AG10803 (cell line): ENCODE data around the gene NTHL1.

Experiments
- DNase-seq: peaks from one replicate; pipeline ENCODE4 v3.0.0; 2010; ENCODE audit warnings: low read depth
- H3K4me3 ChIP-seq: 2 replicates; pipeline ENCODE4 v1.5.1; 2011; ENCODE audit warnings: mild to moderate bottlenecking, low read length, control low read depth
- TF ChIP-seq, protein P1 (sequence below): conservative IDR thresholded peaks from 2 replicates; pipeline ENCODE4 v1.5.1; 2011; ENCODE audit warnings: mild to moderate bottlenecking, low read length, control low read depth, inconsistent platforms

Gene NTHL1

DNA sequence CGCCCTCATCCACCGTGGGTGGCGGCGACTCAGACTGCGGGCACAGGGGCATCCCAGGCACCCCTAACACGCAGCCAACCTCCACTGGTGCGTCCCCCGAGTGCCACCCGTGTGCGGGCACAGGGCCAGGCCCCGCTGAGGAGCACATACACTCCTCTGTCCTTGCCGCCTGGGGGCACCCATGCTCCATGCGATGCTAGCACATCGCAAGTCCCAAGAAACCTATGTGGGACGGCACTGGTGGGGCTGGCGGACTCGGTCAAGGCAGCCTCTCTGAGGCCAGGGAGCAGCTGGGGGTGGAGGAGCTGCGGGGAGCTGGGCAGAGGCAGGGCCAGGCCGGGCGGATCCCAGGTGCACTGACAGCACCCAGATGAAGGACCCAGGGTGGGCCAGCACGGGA is 42.0 kb downstream of the NTHL1 start:
- TF ChIP-seq, protein P1, sequence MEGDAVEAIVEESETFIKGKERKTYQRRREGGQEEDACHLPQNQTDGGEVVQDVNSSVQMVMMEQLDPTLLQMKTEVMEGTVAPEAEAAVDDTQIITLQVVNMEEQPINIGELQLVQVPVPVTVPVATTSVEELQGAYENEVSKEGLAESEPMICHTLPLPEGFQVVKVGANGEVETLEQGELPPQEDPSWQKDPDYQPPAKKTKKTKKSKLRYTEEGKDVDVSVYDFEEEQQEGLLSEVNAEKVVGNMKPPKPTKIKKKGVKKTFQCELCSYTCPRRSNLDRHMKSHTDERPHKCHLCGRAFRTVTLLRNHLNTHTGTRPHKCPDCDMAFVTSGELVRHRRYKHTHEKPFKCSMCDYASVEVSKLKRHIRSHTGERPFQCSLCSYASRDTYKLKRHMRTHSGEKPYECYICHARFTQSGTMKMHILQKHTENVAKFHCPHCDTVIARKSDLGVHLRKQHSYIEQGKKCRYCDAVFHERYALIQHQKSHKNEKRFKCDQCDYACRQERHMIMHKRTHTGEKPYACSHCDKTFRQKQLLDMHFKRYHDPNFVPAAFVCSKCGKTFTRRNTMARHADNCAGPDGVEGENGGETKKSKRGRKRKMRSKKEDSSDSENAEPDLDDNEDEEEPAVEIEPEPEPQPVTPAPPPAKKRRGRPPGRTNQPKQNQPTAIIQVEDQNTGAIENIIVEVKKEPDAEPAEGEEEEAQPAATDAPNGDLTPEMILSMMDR, result no peak
- peak; percentile 26 for DNase-seq
- no peak overlapping the region for H3K4me3 ChIP-seq

- TF ChIP-seq, protein P1, result no peak
- no peak for DNase-seq
- H3K4me3 ChIP-seq, result no peak overlapping the region
These were observed 42.7 kb downstream of the NTHL1 start for GRCh38 chr16:2004795-2005517.

- peak; percentile 80 for DNase-seq
- H3K4me3 ChIP-seq, result no peak overlapping the region
- TF ChIP-seq, protein P1, result peak; percentile 82
These were observed 43.6 kb downstream of the NTHL1 start for GRCh38 chr16:2003827-2004641.

DNA sequence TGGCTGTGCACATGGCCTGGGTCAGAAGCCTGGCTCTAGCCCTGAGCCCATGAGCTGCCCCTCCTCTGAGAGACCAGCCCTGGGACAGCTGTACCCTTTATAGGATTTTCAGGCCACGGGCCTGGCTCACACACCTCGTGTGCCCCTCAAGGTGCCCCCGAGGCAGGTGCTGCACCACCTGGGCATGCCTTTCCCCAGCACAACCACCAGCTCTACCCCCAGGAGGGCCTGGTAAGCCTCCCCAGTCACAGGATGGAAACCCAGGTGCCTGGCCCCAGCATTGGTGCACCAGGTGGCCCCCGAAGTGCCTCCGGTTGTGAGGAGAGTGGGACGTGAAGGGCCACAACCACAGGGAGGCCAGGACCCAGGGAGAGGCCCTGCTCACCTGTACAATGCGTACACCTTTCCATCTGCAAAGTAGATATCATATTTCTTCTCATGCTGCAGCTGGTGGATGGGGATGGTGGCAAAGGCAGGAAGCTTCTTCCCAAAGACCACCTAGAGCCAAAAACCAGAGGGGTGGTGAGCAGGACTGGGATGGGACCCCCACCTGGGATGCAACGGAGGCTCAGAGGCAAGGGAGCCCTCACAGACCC is 44.3 kb downstream of the NTHL1 start:
- TF ChIP-seq, protein P1, result no peak
- no peak overlapping the region for H3K4me3 ChIP-seq

DNA sequence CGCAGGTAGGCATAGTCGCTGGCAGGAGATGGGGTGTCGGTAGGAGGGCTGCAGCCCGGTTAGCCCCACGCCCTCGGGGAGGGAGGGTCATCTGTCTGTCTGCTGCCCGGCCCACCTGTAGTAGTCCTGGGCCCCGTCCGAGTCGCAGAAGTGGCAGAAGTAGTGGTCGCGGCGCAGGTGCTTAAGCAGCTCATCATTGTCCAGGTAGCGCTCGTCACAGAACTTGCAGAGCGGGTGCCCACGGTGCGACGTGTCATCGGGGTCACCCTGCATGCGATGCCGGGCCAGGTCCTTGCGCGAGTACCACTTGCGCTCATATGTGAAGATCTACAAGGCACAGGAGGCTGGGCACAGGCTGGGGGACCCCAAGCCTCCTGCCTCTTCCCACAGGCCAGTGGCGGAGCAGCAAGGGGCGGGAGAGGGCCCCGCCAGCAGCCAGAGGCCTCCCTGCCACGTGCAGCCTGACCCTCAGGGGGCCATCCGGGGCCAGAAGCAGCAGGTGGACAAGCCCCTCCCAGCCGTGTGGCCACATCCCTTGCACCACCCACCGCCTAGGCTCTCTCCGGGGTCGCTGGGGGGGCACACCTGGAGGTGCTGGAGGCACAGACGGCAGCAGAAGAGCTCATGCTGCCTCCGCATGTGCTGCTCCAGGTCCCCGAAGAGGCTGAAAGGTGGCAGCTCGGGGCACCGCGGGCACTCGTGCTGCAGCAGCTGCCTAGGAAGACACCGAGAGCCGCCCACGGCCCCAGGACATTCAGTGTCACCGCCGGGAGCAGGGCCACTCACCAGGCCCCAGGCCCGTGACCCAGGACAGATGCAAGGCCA is 45.0 kb downstream of the NTHL1 start:
- TF ChIP-seq, protein P1, result no peak
- no peak for DNase-seq
- no peak overlapping the region for H3K4me3 ChIP-seq

More for the DNA sequence above, 44.3 kb downstream of the NTHL1 start:
- DNase-seq, result no peak

- DNase-seq, result no peak
- no peak overlapping the region for H3K4me3 ChIP-seq
- TF ChIP-seq, protein P1, result no peak
These were observed 45.9 kb downstream of the NTHL1 start for GRCh38 chr16:2001456-2002355.
